Thoracic aorta (tissue), 2 donors: Measurements from ENCODE around the gene KISS1R. TPM values are rescaled to one million over a fixed set of nuclear protein-coding genes. Genes with fewer than 3 reads are reported as not detected.

Source experiments
- ATAC-seq: fragments of 150-250 bp; one replicate; pipeline ENCODE4 v1.8.0; 2017; ENCODE audit warnings: low read depth; ENCODE audit not compliant: insufficient number of reproducible peaks, low FRiP score
- DNase-seq: peaks from one replicate; pipeline ENCODE4 v3.0.0-alpha.2; 2020; ENCODE audit warnings: low spot score
- H3K27ac ChIP-seq, 2 donors: fragments of 200-600 bp; sonication (generic); 1 replicate in 1 of 2; 2 replicates in 1 of 2; pipeline ENCODE4 v1.5.1; 2016; ENCODE audit warnings: mild to moderate bottlenecking in 2 of 2, moderate library complexity in 2 of 2
- H3K27me3 ChIP-seq: fragments of 200-600 bp; sonication (generic); replicated peaks from 2 replicates; pipeline ENCODE4 v1.6.0; 2016; ENCODE audit warnings: mild to moderate bottlenecking; ENCODE audit not compliant: insufficient read depth
- H3K36me3 ChIP-seq: fragments of 200-600 bp; sonication (generic); one replicate; pipeline ENCODE4 v1.5.1; 2016
- H3K4me1 ChIP-seq, 2 donors: fragments of 200-600 bp; sonication (generic); 1 replicate in 1 of 2; 2 replicates in 1 of 2; pipeline versions ENCODE4 v1.5.1 to v1.6.0; 2016; ENCODE audit warnings: low read depth in 2 of 2, mild to moderate bottlenecking in 1 of 2; ENCODE audit not compliant: control insufficient read depth in 1 of 2
- H3K4me3 ChIP-seq: fragments of 200-600 bp; sonication (generic); 2 replicates; pipeline ENCODE4 v1.5.1; 2016; ENCODE audit warnings: mild to moderate bottlenecking
- H3K9me3 ChIP-seq: fragments of 200-600 bp; sonication (generic); 2 replicates; pipeline ENCODE4 v1.5.1; 2016
- CTCF ChIP-seq: fragments of 200-600 bp; sonication (generic); IDR thresholded peaks from one replicate; pipeline ENCODE4 v1.5.1; 2019; ENCODE audit warnings: antibody characterized with exemption
- total RNA-seq, 2 donors: library from RNA; depleted of rRNA; stranded (reverse); fragments of >200 nt; gene quantifications; one replicate each; pipeline versions ENCODE4 v1.1.0 to v1.2.3, GENCODE V29; 2016

The KISS1R gene
- total RNA-seq, 2 donors from 2014 or later = not detected

GRCh38 chr19:896434-896833, 20.7 kb upstream of the KISS1R start:
- Histone ChIP-seq H3K9me3 (no peaks in the 10 kb centered on the region), H3K27ac (no peak overlapping the region), H3K27me3 (no peaks in the 10 kb centered on the region), H3K4me1 (peaks cover 4 to 9% of the 10 kb centered on the region in 2 donors), H3K4me3 (no peak overlapping the region), H3K36me3 (no peaks in the 10 kb centered on the region)
- ATAC-seq (no peak), DNase-seq (no peak)
- no peak for TF ChIP-seq CTCF

- Histone ChIP-seq H3K9me3 (no peaks in the 10 kb centered on the region), H3K4me3 (no peak overlapping the region), H3K27ac (no peak overlapping the region), H3K36me3 (no peaks in the 10 kb centered on the region), H3K27me3 (no peaks in the 10 kb centered on the region), H3K4me1 (peaks cover 3 to 7% of the 10 kb centered on the region in 2 donors)
- ATAC-seq (no peak), DNase-seq (no peak)
- no peak for TF ChIP-seq CTCF
Observed at GRCh38 chr19:896999-897398, 20.1 kb upstream of the KISS1R start.

GRCh38 chr19:897442-898039, 19.6 kb upstream of the KISS1R start:
- ATAC-seq (no peak), DNase-seq (no peak)
- Histone ChIP-seq H3K27me3 (no peaks in the 10 kb centered on the region), H3K36me3 (no peaks in the 10 kb centered on the region), H3K4me1 (peaks cover 0 to 7% of the 10 kb centered on the region in 2 donors), H3K9me3 (no peaks in the 10 kb centered on the region), H3K27ac (no peak overlapping the region), H3K4me3 (no peak overlapping the region)
- no peak for TF ChIP-seq CTCF

GRCh38 chr19:898663-899062, 18.5 kb upstream of the KISS1R start:
- ATAC-seq = no peak
- Histone ChIP-seq H3K9me3 (no peaks in the 10 kb centered on the region), H3K36me3 (no peaks in the 10 kb centered on the region), H3K4me1 (peaks cover 0 to 12% of the 10 kb centered on the region in 2 donors), H3K27me3 (no peaks in the 10 kb centered on the region), H3K4me3 (no peak overlapping the region), H3K27ac (no peak overlapping the region)
- TF ChIP-seq CTCF = no peak
- no peak for DNase-seq

- ATAC-seq = no peak
- Histone ChIP-seq H3K9me3 (no peaks in the 10 kb centered on the region), H3K27ac (no peak overlapping the region), H3K27me3 (no peaks in the 10 kb centered on the region), H3K4me3 (no peak overlapping the region), H3K4me1 (peaks cover 0 to 9% of the 10 kb centered on the region in 2 donors), H3K36me3 (no peaks in the 10 kb centered on the region)
- no peak for DNase-seq
- no peak for TF ChIP-seq CTCF
Observed at GRCh38 chr19:899336-900042, 17.6 kb upstream of the KISS1R start.
